ENCODE results near the gene DSTN. TPM values are rescaled to one million over a fixed set of nuclear protein-coding genes. Genes with fewer than 3 reads are reported as not detected.

Gene DSTN
- total RNA-seq, 1 donor from 2014 or later = 20.1 TPM

GRCh38 chr20:17594443-17594842 lies 24.6 kb downstream of the DSTN start:
- Mint-ChIP-seq H3K4me3 (no peak overlapping the region), H3K36me3 (ENCODE audit: low read depth) (peaks cover 2% of the 10 kb centered on the region), H3K9me3 (no peaks in the 10 kb centered on the region), H3K27me3 (no peaks in the 10 kb centered on the region), H3K27ac (no peak overlapping the region), H3K4me1 (peaks cover 7% of the 10 kb centered on the region)
- intact Hi-C loops (cut with micrococcal nuclease) = no loop called here
- POLR2A ChIA-PET = no interaction called here
- CTCF ChIA-PET = interaction anchor here (0.8 to 1.1 kb wide), 3 partner anchors 8 to 407 kb away, joined by 3 read pairs; no protein-coding TSS in a partner anchor
- ATAC-seq (ENCODE audit: low read depth) = no peak
- no peak for TF ChIP-seq CTCF (IDR thresholded peaks at IDR 0.05)
- no peak for DNase-seq

- H3K9me3 Mint-ChIP-seq = no peaks in the 10 kb centered on the region
- peaks cover 4% of the 10 kb centered on the region for H3K36me3 Mint-ChIP-seq (ENCODE audit: low read depth)
- CTCF ChIA-PET = no interaction called here
- intact Hi-C loops (cut with micrococcal nuclease) = no loop called here
- H3K27ac Mint-ChIP-seq = no peak overlapping the region
- POLR2A ChIA-PET = no interaction called here
- DNase-seq (no peak), ATAC-seq (ENCODE audit: low read depth) (no peak)
- H3K4me3 Mint-ChIP-seq = no peak overlapping the region
- H3K4me1 Mint-ChIP-seq = no peaks in the 10 kb centered on the region
- no peak for TF ChIP-seq CTCF (IDR thresholded peaks at IDR 0.05)
- no peaks in the 10 kb centered on the region for H3K27me3 Mint-ChIP-seq
Observed at GRCh38 chr20:17595856-17596255, 26.0 kb downstream of the DSTN start.

DNA sequence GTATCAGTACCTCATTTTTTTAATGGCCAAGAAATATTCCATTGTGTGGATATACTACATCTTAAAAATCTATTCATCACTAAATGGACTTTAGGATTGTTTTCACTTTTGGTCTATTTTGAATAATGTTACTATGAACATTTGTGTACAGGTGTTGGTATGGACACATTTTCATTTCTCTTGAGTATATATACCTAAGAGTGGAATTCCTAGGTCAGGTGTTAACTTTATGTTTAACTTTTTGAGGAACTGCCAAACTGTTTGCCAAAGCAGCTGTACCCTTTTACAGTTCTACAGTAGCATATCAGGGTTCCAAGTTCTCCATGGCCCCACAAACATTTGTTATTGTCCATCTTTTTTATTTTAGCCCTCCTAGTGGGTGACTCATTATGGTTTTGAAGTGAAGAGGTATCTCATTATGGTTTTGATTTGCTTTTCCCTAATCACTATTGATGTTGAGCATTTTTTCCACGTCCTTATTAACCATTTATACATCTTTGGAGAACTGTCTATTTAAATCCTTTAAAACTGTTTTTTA lies 28.2 kb downstream of the DSTN start:
- peaks cover 7% of the 10 kb centered on the region for H3K4me1 Mint-ChIP-seq
- CTCF ChIA-PET = no interaction called here
- no peak for DNase-seq
- intact Hi-C loops (cut with micrococcal nuclease) = no loop called here
- POLR2A ChIA-PET = no interaction called here
- H3K9me3 Mint-ChIP-seq = no peaks in the 10 kb centered on the region
- no peaks in the 10 kb centered on the region for H3K27me3 Mint-ChIP-seq
- no peak for TF ChIP-seq CTCF (IDR thresholded peaks at IDR 0.05)
- no peak overlapping the region for H3K27ac Mint-ChIP-seq
- no peak overlapping the region for H3K4me3 Mint-ChIP-seq
- ATAC-seq (ENCODE audit: low read depth) = no peak
- peaks cover 6% of the 10 kb centered on the region for H3K36me3 Mint-ChIP-seq (ENCODE audit: low read depth)

- POLR2A ChIA-PET = no interaction called here
Observed at GRCh38 chr20:17601957-17602356, 32.1 kb downstream of the DSTN start.

GRCh38 chr20:17602493-17602892 lies 32.6 kb downstream of the DSTN start:
- peaks cover 7% of the 10 kb centered on the region for H3K4me1 Mint-ChIP-seq
- CTCF ChIA-PET = no interaction called here
- no peak for DNase-seq
- intact Hi-C loops (cut with micrococcal nuclease) = no loop called here
- ATAC-seq (ENCODE audit: low read depth) = no peak
- no peaks in the 10 kb centered on the region for H3K9me3 Mint-ChIP-seq
- no peak overlapping the region for H3K4me3 Mint-ChIP-seq
- peaks cover 16% of the 10 kb centered on the region for H3K36me3 Mint-ChIP-seq (ENCODE audit: low read depth)
- no peak for TF ChIP-seq CTCF (IDR thresholded peaks at IDR 0.05)
- no peaks in the 10 kb centered on the region for H3K27me3 Mint-ChIP-seq
- POLR2A ChIA-PET = no interaction called here
- H3K27ac Mint-ChIP-seq = no peak overlapping the region

More at GRCh38 chr20:17601957-17602356, 32.1 kb downstream of the DSTN start:
- CTCF ChIA-PET = no interaction called here
- intact Hi-C loops (cut with micrococcal nuclease) = no loop called here
- no peak for DNase-seq
- ATAC-seq (ENCODE audit: low read depth) = no peak
- Mint-ChIP-seq H3K4me3 (no peak overlapping the region), H3K36me3 (ENCODE audit: low read depth) (peaks cover 15% of the 10 kb centered on the region), H3K4me1 (peaks cover 7% of the 10 kb centered on the region), H3K27ac (no peak overlapping the region), H3K27me3 (no peaks in the 10 kb centered on the region), H3K9me3 (no peaks in the 10 kb centered on the region)
- no peak for TF ChIP-seq CTCF (IDR thresholded peaks at IDR 0.05)
